Stimulated activated CD4-positive, alpha-beta T cell treated with anti-CD3 and anti-CD28 coated beads, Interleukin-2, amount 100 ng/mL, for 48 hours (primary cell): ENCODE measurements around the gene ACAP3.

ENCODE experiments used
- DNase-seq, 2 donors: peaks; one replicate each; pipeline ENCODE4 v3.0.0-alpha.2; 2020

The ACAP3 gene

GRCh38 chr1:1313500-1314236 is 5.9 kb upstream of the ACAP3 start:
- no peak for DNase-seq

GRCh38 chr1:1312450-1313314 is 5.0 kb upstream of the ACAP3 start:
- DNase-seq, result no peak

GRCh38 chr1:1311107-1312104 is 3.7 kb upstream of the ACAP3 start:
- no peak for DNase-seq

- no peak for DNase-seq
Measured at GRCh38 chr1:1310476-1311053, 2.8 kb upstream of the ACAP3 start.

GRCh38 chr1:1310109-1310385 is 2.3 kb upstream of the ACAP3 start:
- no peak for DNase-seq

GRCh38 chr1:1309251-1310108 is 1.8 kb upstream of the ACAP3 start:
- no peak for DNase-seq

- DNase-seq, result no peak
Measured at GRCh38 chr1:1308756-1309250, 1.1 kb upstream of the ACAP3 start.

- DNase-seq, result no peak
Measured at GRCh38 chr1:1307261-1307922, 338 bp downstream of the ACAP3 start.

GRCh38 chr1:1306661-1307260 is 969 bp downstream of the ACAP3 start:
- DNase-seq, result no peak

- DNase-seq, result no peak
Measured at GRCh38 chr1:1306070-1306660, 1.6 kb downstream of the ACAP3 start.

- DNase-seq, result no peak
Measured at GRCh38 chr1:1305300-1306069, 2.2 kb downstream of the ACAP3 start.

- no peak for DNase-seq
Measured at GRCh38 chr1:1304331-1305299, 3.1 kb downstream of the ACAP3 start.

GRCh38 chr1:1303736-1304135 is 4.0 kb downstream of the ACAP3 start:
- no peak for DNase-seq

- DNase-seq, result no peak
Measured at GRCh38 chr1:1302951-1303509, 4.7 kb downstream of the ACAP3 start.

GRCh38 chr1:1302006-1302430 is 5.7 kb downstream of the ACAP3 start:
- DNase-seq, result no peak

- DNase-seq, result no peak
Measured at GRCh38 chr1:1300352-1300739, 7.4 kb downstream of the ACAP3 start.

GRCh38 chr1:1299686-1300351 is 7.9 kb downstream of the ACAP3 start:
- no peak for DNase-seq
